NCI-H2196 (cell line): Measurements from ENCODE around the gene STING1.
"Not testable (repeated sequence)": the region's sequence is repeated elsewhere in the genome, so short reads cannot be mapped to it uniquely, and the experiment has no call there.

Experiments
- DNase-seq: peaks from one replicate; lab custom pipeline; 2025; ENCODE audit not compliant: unreplicated experiment; lab: John Stamatoyannopoulos, UW

Gene STING1

GRCh38 chr5:139503036-139503817, 20.7 kb upstream of the STING1 start:
- DNase-seq, result not testable (repeated sequence)

- no peak for DNase-seq
Observed at GRCh38 chr5:139501381-139501780, 18.8 kb upstream of the STING1 start.

- DNase-seq, result no peak
Observed at GRCh38 chr5:139495638-139496435, 13.3 kb upstream of the STING1 start.

- no peak for DNase-seq
Observed at GRCh38 chr5:139494832-139495231, 12.3 kb upstream of the STING1 start.

- DNase-seq, result no peak
Observed at GRCh38 chr5:139494256-139494655, 11.7 kb upstream of the STING1 start.

- DNase-seq, result no peak
Observed at GRCh38 chr5:139492700-139493192, 10.2 kb upstream of the STING1 start.

GRCh38 chr5:139488260-139488659, 5.7 kb upstream of the STING1 start:
- DNase-seq, result no peak

- no peak for DNase-seq
Observed at GRCh38 chr5:139486201-139486600, 3.6 kb upstream of the STING1 start.

GRCh38 chr5:139482890-139483208, 291 bp upstream of the STING1 start:
- DNase-seq, result not testable (repeated sequence)

GRCh38 chr5:139481580-139482049, 943 bp downstream of the STING1 start:
- DNase-seq, result peak; percentile 33

- no peak for DNase-seq
Observed at GRCh38 chr5:139481122-139481533, 1.4 kb downstream of the STING1 start.

- not testable (repeated sequence) for DNase-seq
Observed at GRCh38 chr5:139479729-139480128, 2.8 kb downstream of the STING1 start.

GRCh38 chr5:139478657-139479423, 3.7 kb downstream of the STING1 start:
- not testable (repeated sequence) for DNase-seq

- DNase-seq, result no peak
Observed at GRCh38 chr5:139475865-139476617, 6.5 kb downstream of the STING1 start.

GRCh38 chr5:139474890-139475791, 7.4 kb downstream of the STING1 start:
- DNase-seq, result peak; percentile 77

- no peak for DNase-seq
Observed at GRCh38 chr5:139473565-139473964, 9.0 kb downstream of the STING1 start.

- DNase-seq, result no peak
Observed at GRCh38 chr5:139473105-139473504, 9.5 kb downstream of the STING1 start.

GRCh38 chr5:139472386-139473030, 10.1 kb downstream of the STING1 start:
- no peak for DNase-seq

- DNase-seq, result no peak
Observed at GRCh38 chr5:139470821-139471300, 11.7 kb downstream of the STING1 start, which contains the start of gene SMIM33. Gene SMIM33, plus strand, starts transcription at chr5:139471004. Its CDS starts 118 bp downstream, at chr5:139471122.
